HG03378 (cell line): Measurements from ENCODE around the gene MYO1B.
"Not testable (repeated sequence)": the region's sequence is repeated elsewhere in the genome, so short reads cannot be mapped to it uniquely, and the experiment has no call there.

Source experiments
- ATAC-seq: cut with Tn5 transposase; IDR thresholded peaks from one replicate; pipeline ENCODE4 v1.9.1; 2021; ENCODE audit warnings: mild to moderate bottlenecking, moderate library complexity; ENCODE audit not compliant: unreplicated experiment

Gene MYO1B

DNA sequence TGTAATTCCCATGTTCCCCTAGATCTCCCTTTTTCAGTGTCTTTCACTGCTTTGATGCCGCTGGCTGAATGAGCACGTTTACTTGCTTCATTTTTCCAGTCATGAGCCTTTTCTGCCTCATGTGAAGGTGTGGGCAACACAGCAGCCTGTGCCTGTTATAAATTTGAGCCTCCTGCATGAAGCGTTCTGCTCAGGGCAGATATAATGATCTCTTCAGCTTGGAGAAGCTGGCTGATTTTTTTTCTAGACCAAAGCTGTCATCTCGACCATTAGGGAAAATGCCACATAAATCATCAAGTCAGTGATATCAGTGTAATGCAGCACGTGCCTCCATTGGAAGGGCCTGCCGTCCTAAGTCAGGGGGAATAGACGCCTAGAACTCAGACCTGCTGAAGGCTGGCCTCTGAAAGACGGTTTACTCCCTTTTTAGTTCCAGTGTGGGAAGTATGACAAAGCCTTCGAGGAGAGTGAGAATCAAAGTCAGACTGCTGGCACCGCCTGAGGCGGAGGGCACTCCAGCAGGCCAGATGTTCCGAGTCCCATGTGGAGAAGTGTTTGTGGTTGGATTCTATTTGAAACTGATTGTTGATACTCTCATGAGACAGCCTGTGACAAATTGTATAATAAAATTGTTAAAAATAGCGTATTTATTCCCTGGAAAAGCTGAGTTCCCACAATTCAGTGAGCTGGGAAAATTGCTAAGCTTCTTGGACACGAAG, 196.5 kb downstream of the MYO1B start:
- no peak for ATAC-seq

DNA sequence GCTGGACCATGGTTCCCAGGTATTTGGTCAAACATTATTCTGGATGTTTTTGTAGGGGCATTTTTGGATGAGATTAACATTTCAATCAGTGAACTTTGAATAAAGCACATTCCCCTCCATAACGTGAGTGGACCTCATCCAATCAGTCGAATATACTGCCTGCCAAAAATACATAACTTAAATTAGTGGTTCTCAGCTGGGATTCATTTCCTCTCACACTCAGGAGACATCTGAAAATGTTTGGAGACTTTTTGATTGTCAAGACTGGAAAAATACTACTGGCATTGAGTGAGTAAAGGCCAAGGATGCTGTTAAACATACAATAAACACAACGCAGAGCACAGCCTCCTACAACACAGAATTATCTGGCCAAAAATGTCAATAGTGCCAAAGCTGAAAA, 198.2 kb downstream of the MYO1B start:
- ATAC-seq = no peak

DNA sequence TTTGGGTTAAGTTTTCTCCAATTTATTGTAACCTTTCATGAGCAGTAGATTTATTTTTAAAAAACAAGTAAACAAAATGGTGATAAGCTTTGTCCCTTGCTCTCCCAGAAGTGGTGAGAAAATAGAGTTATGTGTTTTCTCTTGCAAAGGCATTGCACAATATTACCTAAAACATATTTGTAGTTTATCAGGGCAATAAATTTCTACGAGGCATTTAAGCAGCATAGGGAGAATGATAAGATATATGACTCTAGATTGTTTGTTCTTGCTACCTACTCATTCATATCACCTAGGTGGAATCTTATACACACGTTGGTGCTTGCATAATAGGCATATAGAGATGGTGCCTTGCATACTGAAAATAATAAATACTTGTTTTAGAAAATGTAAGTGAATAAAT, 201.7 kb downstream of the MYO1B start:
- no peak for ATAC-seq

DNA sequence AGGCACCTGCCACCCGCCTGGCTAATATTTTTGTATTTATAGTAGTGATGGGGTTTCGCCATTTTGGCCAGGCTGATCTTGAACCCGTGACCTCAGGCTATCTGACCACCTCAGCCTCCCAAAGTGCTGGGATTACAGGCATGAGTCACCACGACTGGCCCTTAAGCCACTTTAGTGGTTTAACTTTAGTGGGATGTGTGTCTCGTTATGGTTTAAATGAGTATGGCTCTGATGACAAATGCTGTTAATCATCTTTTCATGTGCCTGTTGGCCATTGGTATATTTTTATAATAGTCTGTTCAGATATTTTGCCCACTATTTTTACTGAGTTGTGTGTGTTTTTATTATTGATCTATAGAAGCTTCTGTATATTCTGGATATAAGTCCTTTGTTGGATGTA, 205.9 kb downstream of the MYO1B start:
- ATAC-seq = no peak

DNA sequence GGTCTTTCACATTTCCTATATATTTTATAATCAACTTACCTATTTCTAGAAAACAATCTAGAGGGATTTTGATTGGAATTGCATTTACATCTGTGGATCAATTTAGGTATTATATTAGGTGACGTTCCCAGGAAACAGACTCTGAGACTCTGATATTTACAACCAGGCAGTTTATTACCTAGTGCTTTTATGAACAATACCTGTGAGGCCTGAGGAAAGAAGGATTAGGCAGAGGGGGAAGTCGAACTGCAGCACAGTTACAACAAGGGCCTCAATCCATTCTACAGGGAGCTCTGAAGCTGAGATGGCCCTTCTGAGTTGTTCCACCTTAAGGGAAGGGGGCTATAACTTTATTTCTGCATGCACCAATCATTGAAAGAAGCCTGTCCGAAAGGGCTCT, 206.9 kb downstream of the MYO1B start:
- no peak for ATAC-seq

DNA sequence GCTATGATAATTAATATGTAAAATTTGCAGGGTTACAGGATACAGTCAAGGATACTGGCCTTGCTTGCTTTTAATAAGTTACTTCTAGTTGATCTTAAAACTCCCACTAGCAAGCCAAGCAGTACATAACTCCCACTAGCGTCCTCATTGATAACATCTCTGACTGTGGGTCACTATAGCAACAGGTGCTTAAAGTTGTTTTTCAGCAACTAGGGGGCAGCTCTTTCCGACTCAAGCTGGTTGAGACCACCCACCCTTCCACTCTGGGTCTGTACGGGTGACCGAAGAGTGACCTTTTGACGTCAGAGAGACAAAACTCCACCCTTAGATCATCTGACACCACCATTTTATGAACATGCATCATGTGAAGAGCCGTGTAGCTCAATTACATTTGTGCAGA, 208.6 kb downstream of the MYO1B start:
- ATAC-seq = no peak

DNA sequence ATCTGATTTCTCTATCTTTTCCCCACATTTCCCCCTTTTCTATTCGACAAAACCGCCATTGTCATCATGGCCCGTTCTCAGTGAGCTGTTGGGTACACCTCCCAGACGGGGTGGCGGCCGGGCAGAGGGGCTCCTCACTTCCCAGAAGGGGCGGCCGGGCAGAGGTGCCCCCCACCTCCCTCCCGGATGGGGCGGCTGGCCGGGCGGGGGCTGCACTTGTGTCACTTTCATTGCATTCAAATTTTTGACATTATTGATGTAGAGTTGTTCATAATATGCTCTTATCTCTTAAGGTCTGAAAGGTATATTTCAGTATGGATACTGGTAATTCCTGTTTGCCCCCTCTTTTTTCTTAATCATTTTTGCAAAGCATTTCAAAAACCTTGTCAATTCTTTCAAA, 211.3 kb downstream of the MYO1B start:
- not testable (repeated sequence) for ATAC-seq

DNA sequence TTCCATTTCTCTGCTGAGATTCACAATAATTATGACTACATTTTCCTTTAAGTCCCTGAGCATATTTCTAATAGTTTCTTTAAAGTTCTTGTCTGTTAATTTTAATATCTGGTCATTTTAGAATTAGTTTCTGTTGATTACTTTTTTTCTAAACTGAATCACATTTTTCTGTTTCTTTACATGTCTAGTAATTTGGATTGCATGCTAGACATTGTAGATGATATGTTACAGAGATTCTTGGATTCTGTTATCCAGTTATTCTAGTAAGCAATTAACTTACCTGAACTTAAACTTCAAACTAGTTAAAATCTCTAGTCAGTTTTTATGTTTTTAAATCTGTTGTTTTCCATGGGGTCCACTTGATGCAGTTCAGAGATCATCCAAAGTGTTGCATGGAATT, 214.0 kb downstream of the MYO1B start:
- no peak for ATAC-seq

DNA sequence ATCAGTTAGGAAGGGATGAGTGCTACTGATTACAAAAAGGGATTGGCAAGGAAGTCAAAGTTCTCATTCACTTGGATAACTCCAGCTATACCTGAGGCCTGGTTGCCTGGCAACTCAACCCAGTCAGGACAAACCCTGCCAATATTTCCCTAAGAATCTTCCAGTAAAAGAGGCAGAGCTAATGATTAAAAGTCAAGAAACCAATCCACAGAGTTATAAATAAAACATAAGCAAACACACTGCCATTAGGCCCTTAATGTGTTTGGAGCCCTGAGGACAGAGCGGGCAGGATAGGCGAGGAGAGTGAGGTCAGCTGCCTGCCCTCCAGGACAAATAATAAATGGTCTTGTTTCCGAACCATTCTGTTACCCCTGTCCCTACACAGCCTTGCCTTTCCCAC, 217.2 kb downstream of the MYO1B start:
- ATAC-seq = no peak

DNA sequence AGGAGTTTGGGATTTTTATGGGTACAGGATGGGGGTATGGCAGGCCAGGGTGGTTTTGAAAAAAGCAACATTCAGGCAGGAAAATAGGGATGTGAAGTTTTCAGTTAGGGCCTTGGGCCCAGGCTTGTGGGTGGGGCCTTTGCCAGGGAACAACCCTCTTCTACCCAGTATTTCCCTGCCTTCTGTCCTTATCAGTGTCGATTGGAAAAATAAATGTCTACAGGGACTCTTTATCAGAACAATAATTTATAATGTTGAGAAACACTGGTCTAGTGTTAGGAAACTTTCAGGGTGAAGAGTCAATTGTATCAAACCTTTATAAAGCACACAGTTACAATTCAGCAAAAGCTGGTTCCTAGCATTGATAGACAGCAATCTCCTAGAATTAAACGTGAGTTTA, 218.6 kb downstream of the MYO1B start:
- ATAC-seq = no peak

DNA sequence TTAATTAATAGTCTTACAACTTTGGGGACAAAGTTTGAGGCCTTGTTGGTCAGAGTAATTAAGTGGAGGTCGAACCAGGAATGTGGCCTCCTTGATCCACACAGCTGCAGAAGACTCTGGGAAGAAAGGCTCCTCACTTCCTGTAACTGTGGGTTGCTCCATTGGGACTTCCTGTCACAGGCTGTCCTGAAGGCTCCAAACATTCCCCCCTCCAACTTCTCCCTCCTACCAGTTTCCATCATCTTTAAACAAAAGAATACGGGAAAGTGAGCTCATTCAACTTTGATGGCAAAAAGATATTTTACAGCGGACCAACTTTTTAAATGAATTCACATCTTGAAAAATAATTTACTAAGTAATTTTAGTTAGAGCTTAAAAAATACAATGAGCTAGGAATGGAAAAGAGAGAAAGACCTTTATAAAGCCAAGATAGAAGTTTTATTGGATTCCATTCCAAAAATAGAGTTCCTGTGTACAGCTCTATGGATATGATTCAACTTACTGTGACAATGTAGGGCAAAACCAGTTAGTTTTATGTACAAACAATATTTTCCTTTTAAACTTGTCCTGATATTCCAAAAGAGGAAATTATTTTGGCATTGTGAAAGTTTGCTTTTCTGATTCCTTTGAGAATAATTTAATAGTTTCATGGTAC, 220.7 kb downstream of the MYO1B start:
- ATAC-seq = no peak

DNA sequence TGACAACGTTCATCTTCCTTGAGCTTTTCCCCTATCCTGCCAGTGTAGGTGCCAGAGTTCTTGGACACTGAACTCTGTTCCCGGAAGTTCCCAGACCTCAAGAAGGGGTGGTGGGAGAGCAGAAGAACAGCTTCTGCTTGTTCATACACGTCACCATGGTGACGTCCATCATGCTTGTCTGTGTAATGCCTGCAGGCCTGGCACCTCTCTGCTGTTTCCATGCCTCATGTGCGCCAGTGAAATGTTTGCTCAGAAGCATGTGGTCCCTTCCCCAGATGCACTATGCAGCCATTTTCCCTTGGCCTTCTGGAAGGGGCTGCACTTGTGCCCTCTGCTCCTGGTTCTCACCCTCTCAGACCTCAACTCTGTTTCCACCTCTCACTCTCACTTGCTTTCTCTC, 221.9 kb downstream of the MYO1B start:
- no peak for ATAC-seq

DNA sequence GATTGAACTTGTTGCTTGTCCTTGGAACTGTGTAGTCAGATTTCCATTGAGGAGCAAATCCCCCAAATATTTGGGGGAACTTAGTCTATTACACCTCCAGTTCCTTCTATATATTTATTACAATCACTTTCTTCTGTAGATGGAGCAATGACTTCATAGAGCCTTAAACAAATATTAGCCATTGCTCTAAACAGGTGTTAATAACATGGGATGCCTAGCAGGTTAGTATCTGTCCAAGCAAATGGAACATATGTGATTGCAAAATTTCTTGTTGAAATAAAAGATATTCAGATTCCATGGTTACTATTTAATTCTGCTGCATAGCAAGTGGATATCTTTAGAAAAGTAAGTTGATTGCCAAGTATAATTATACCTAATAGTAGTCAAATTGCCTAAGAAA, 225.1 kb downstream of the MYO1B start:
- ATAC-seq = no peak

DNA sequence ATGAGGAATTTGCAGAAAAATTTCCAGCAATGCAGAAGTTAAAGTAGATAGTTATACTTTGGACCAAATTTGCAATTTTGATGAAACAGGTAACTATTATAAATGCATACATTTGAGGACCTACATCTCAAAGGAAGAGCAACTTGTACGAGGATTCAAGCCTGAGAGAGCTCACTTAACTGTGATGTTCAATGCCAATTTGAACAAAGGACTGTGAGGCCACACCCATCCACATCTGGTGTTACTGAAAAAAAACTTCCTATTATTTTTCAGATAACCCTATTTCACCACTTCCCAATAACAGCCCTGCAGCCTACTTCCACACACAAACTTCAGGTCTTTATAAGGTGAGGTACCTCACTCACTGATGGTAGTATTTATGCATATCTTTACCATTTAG, 229.3 kb downstream of the MYO1B start:
- no peak for ATAC-seq
